ENCODE measurements around the gene RABGAP1L.

DNA sequence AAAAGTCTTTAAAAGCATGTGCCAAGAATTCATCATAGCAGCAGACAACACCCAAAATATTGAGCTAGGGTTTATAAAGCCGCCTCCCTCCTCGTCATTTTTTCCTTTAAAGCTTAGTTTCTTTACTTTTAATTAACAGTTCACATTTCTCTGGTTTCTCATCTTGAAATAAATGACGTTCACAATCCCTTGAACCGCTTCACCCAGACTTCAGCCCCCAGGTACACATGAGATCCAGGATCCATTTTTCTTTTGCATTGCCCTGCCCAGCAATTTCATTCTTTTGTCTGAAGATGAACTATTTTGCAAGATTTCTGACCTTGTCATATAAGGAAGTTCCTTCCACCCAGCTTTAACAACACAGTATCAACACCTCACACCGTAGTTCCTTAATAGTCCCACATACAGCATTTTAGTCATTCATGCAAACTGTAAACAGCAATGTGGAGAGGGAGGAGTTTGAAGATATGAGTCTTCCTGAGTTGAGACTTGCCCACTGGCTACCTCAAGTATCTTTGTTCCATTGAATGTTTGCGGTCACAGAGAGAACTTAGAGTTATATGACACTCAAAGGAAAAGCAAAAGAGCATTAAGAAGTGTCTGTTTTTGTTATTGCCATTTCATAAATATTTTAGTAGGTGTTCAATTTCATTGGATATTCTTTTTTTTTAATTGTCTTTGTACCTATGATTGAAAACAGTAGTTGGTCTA, 805.1 kb downstream of the RABGAP1L start:
- TF ChIP-seq, protein P1, sequence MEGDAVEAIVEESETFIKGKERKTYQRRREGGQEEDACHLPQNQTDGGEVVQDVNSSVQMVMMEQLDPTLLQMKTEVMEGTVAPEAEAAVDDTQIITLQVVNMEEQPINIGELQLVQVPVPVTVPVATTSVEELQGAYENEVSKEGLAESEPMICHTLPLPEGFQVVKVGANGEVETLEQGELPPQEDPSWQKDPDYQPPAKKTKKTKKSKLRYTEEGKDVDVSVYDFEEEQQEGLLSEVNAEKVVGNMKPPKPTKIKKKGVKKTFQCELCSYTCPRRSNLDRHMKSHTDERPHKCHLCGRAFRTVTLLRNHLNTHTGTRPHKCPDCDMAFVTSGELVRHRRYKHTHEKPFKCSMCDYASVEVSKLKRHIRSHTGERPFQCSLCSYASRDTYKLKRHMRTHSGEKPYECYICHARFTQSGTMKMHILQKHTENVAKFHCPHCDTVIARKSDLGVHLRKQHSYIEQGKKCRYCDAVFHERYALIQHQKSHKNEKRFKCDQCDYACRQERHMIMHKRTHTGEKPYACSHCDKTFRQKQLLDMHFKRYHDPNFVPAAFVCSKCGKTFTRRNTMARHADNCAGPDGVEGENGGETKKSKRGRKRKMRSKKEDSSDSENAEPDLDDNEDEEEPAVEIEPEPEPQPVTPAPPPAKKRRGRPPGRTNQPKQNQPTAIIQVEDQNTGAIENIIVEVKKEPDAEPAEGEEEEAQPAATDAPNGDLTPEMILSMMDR (IDR thresholded peaks at IDR 0.05) = no peak
- TF ChIP-seq POLR2A (IDR thresholded peaks at IDR 0.05) (no peak), EP300 (IDR thresholded peaks at IDR 0.05) (peak in 1 of 2 donors; percentile 27)
